SU-DHL-6 (cell line): ENCODE measurements around the gene ANKRD13D.

Experiments used
- EZH2phosphoT487 ChIP-seq: fragments of 200-600 bp; sonication (generic), shearing (Covaris generic); conservative IDR thresholded peaks from 2 replicates; pipeline ENCODE4 v1.6.1; 2018; ENCODE audit warnings: mild to moderate bottlenecking, antibody characterized with exemption, low read length, moderate library complexity, mixed read lengths
- TF ChIP-seq, protein P1 (sequence below): fragments of 200-600 bp; sonication (generic); IDR thresholded peaks from one replicate; pipeline ENCODE4 v1.5.1; 2017; ENCODE audit warnings: antibody characterized with exemption, mild to moderate bottlenecking, low read length, moderate library complexity; ENCODE audit not compliant: insufficient read depth, poor library complexity, severe bottlenecking

DNA sequence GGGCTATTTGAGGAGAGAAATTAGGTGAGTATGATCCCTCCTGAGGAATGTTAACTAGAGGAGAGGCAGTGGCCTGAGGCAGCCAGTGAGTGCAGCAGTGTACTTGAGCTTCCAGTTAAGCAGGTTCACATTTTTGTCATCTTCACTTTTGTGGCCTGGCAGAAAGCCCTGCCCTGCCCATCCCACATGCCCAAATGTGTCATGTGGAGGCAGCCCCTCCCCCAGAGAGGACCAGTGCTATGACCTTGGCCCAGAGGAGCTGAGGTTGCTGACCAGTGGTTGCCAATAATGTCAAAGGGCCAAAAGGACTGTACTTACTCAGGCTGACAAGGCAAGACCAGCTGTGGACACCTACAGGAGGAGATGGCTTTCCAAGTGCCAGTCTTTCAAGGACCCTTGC is 40.5 kb upstream of the ANKRD13D start:
- TF ChIP-seq, protein P1, sequence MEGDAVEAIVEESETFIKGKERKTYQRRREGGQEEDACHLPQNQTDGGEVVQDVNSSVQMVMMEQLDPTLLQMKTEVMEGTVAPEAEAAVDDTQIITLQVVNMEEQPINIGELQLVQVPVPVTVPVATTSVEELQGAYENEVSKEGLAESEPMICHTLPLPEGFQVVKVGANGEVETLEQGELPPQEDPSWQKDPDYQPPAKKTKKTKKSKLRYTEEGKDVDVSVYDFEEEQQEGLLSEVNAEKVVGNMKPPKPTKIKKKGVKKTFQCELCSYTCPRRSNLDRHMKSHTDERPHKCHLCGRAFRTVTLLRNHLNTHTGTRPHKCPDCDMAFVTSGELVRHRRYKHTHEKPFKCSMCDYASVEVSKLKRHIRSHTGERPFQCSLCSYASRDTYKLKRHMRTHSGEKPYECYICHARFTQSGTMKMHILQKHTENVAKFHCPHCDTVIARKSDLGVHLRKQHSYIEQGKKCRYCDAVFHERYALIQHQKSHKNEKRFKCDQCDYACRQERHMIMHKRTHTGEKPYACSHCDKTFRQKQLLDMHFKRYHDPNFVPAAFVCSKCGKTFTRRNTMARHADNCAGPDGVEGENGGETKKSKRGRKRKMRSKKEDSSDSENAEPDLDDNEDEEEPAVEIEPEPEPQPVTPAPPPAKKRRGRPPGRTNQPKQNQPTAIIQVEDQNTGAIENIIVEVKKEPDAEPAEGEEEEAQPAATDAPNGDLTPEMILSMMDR: no peak
- no peak for TF ChIP-seq EZH2phosphoT487
